Endothelial cell (in vitro differentiated cells): ENCODE data around the gene GPRIN2. TPM values are rescaled to one million over a fixed set of nuclear protein-coding genes. Genes with fewer than 3 reads are reported as not detected.

ENCODE experiments used
- DNase-seq: peaks from one replicate; pipeline ENCODE4 v3.0.0; 2021; ENCODE audit warnings: low spot score
- H3K27ac Mint-ChIP-seq: one replicate; pipeline ENCODE4 v1.8.0; 2021; ENCODE audit warnings: mixed read lengths, inconsistent platforms; ENCODE audit not compliant: unreplicated experiment
- H3K27me3 Mint-ChIP-seq: one replicate; pipeline ENCODE4 v1.8.0; 2021; ENCODE audit warnings: mild to moderate bottlenecking, moderate library complexity, mixed read lengths, inconsistent platforms; ENCODE audit not compliant: unreplicated experiment
- H3K36me3 Mint-ChIP-seq: one replicate; pipeline ENCODE4 v1.8.0; 2021; ENCODE audit warnings: mild to moderate bottlenecking, low read depth, mixed read lengths, inconsistent platforms; ENCODE audit not compliant: unreplicated experiment
- H3K4me1 Mint-ChIP-seq: one replicate; pipeline ENCODE4 v1.8.0; 2021; ENCODE audit warnings: mild to moderate bottlenecking, mixed read lengths, inconsistent platforms; ENCODE audit not compliant: unreplicated experiment
- H3K4me3 Mint-ChIP-seq: one replicate; pipeline ENCODE4 v1.8.0; 2021; ENCODE audit warnings: mild to moderate bottlenecking, mixed read lengths, inconsistent platforms; ENCODE audit not compliant: unreplicated experiment
- H3K9me3 Mint-ChIP-seq: one replicate; pipeline ENCODE4 v1.8.0; 2021; ENCODE audit warnings: mixed read lengths, inconsistent platforms; ENCODE audit not compliant: unreplicated experiment
- CTCF ChIP-seq: fragments of 200-600 bp; sonication (generic); IDR thresholded peaks from one replicate; pipeline ENCODE4 v1.5.0; 2021; ENCODE audit warnings: antibody characterized with exemption; ENCODE audit not compliant: unreplicated experiment
- total RNA-seq: library from RNA; stranded (reverse); fragmentation: NEBNext Ultra II Directional; extraction: Animal tissue kit (Norgen Biotek cat#: 25700); gene quantifications from one replicate; pipeline ENCODE4 v1.2.1, GENCODE V29; 2021; ENCODE audit not compliant: unreplicated experiment

Gene GPRIN2
- total RNA-seq, 1 donor from 2014 or later: 0.31 TPM

GRCh38 chr10:46518028-46518725 lies 38.3 kb downstream of the GPRIN2 start:
- peaks cover 5% of the 10 kb centered on the region for H3K27me3 Mint-ChIP-seq
- no peaks in the 10 kb centered on the region for H3K4me1 Mint-ChIP-seq
- no peaks in the 10 kb centered on the region for H3K9me3 Mint-ChIP-seq
- DNase-seq: no peak
- no peak overlapping the region for H3K4me3 Mint-ChIP-seq
- H3K36me3 Mint-ChIP-seq: no peaks in the 10 kb centered on the region
- no peak for TF ChIP-seq CTCF
- H3K27ac Mint-ChIP-seq: no peak overlapping the region

- H3K9me3 Mint-ChIP-seq: no peaks in the 10 kb centered on the region
- no peak for TF ChIP-seq CTCF
- DNase-seq: no peak
- no peak overlapping the region for H3K4me3 Mint-ChIP-seq
- no peaks in the 10 kb centered on the region for H3K4me1 Mint-ChIP-seq
- peaks cover 5% of the 10 kb centered on the region for H3K27me3 Mint-ChIP-seq
- H3K36me3 Mint-ChIP-seq: no peaks in the 10 kb centered on the region
- no peak overlapping the region for H3K27ac Mint-ChIP-seq
These were observed 38.9 kb downstream of the GPRIN2 start for GRCh38 chr10:46517541-46517940.

- Mint-ChIP-seq H3K27ac (no peak overlapping the region), H3K36me3 (no peaks in the 10 kb centered on the region), H3K4me3 (no peak overlapping the region), H3K27me3 (peaks cover 5% of the 10 kb centered on the region), H3K4me1 (no peaks in the 10 kb centered on the region), H3K9me3 (no peaks in the 10 kb centered on the region)
- no peak for TF ChIP-seq CTCF
- DNase-seq: no peak
These were observed 39.6 kb downstream of the GPRIN2 start for GRCh38 chr10:46516660-46517416.

- Mint-ChIP-seq H3K36me3 (no peaks in the 10 kb centered on the region), H3K4me3 (no peak overlapping the region), H3K9me3 (no peaks in the 10 kb centered on the region), H3K27ac (no peak overlapping the region), H3K4me1 (no peaks in the 10 kb centered on the region), H3K27me3 (peaks cover 5% of the 10 kb centered on the region)
- no peak for DNase-seq
- no peak for TF ChIP-seq CTCF
These were observed 40.7 kb downstream of the GPRIN2 start for GRCh38 chr10:46515793-46516192.

- H3K36me3 Mint-ChIP-seq: no peaks in the 10 kb centered on the region
- H3K27ac Mint-ChIP-seq: no peak overlapping the region
These were observed 41.1 kb downstream of the GPRIN2 start for GRCh38 chr10:46515366-46515765.

More at GRCh38 chr10:46515366-46515765, 41.1 kb downstream of the GPRIN2 start:
- Mint-ChIP-seq H3K27me3 (peaks cover 5% of the 10 kb centered on the region), H3K4me3 (no peak overlapping the region), H3K9me3 (no peaks in the 10 kb centered on the region), H3K4me1 (no peaks in the 10 kb centered on the region)
- TF ChIP-seq CTCF: no peak
- no peak for DNase-seq
